Suppressor macrophage treated with lipopolysaccharide for 1 hour (primary cell): ENCODE data around the gene ESD.
"Not testable (repeated sequence)": the region's sequence is repeated elsewhere in the genome, so short reads cannot be mapped to it uniquely, and the experiment has no call there.

ENCODE experiments used
- DNase-seq, 3 donors: peaks; one replicate each; pipeline ENCODE4 v3.0.0-alpha.2; 2020 to 2022

Gene ESD

DNA sequence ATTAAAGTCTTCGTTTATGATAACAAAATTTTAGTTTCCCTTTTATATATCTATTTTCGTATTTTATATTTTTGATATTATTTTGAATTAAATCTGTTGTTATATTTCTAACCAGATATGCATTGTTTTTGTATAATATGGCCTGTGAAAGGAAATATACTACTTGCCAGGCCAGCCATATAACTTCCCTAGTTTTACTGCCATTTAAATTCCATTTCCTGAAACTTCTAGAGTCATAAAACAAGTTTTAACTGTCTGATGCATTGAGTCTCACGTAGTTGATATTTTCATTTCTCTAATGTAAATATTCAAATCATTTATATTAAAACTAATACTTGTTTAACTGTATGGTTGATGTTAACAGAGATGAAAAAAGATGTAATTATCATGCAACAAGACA is 13.5 kb downstream of the ESD start:
- DNase-seq = no peak

DNA sequence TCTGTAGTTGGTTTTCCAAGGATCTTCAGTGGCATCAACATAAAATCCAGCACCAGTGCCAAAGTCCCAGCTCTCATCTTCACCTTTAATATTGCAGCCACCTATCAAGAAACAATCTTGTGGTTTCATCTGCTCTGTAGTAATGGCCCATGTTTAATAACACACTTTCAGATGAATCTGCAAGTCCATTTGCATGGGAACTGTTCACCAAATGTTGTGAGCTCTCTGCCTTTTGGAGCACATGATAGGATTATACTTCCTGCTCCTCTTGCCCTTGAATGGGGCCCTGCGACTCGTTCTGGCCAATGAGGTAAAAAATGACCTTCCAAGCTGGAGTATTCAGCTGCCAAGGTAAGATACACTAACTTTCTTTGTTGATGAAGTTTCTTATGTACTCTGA is 14.3 kb downstream of the ESD start:
- DNase-seq = no peak

DNA sequence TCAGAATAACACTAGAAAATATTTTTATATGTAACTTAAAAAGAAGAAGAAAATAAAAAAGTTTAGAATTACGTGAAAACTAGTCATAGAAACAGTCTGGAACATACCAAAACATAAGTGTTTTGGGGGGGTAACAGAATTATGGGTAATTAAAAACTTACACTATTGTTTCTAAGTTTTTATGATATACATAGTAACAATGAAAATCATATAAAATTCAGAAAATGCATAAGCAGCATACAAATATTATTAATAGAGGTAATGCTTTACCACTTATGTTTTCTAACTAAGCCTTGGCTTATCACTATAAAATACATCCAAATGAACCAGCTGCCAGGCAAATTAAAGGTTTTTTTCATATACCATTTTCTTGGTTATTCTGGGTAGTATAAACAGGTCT is 14.9 kb downstream of the ESD start:
- no peak for DNase-seq

DNA sequence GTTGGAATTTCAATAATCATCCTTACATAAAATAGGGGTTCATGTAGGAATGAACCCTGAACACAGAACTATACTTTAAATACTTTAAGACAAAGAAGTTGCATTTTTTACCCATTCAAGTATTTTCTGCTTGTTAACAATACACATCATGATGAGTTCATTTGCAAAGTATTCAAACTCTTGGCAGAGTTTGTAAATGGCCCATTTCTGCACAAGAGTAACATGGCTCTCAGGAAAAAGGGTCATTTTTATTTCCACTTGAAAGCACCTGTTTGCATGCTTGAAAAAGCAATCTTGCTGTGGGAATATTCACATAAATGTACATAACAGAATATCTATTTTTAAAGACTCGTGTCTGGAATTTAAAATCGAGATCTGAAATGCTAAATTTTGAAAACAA is 18.1 kb downstream of the ESD start:
- DNase-seq = no peak

DNA sequence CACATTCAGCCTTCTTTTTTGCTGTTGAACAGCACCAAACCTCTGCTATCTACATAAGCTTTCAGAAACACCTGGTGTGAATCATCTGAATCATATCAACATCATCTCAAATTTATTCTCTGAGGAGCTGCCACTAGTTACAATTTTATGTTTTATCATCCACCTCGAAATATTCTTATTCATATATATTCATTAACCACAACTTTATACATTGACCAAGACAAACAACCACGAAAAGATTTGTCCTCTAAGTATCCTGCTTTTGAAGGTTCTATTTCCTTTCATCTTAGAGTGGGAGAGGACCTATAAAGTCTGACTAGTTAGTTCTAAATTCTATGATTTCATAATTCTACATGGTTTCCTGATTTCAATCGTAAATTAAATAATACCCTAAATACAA is 18.9 kb downstream of the ESD start:
- DNase-seq = no peak

DNA sequence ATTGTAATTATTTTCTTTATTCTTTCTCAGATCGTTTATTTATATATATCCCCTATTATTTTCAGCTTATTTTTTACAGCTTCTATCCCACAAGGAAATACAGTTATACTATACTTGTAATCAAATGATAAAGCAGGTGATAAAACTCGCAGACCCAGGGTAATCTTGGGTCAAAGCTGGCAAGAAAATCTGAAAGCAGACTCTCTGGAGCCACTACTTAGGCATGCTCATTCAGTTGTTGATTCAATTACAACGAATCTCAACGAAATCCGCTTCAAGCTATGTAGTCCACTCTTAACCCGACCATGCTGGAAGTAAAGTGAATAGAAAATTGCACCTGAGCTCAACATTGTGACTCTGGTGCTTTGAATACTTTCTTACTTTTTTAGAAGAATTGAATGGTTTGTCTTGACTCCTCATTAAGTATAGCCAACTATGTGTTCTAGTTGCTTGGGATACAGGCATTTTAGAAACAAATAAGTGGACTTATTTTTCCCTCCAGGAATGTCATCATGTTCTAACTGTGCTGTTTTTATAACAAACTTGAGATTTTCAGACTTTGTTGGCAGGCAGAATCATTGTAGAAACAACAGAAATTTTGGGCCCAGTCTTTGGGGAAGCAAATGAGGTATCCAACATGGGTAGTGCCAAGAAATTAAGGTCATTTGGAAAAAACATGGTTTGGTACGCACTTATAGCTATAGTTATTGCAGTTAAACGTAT is 21.4 kb downstream of the ESD start:
- DNase-seq = no peak

DNA sequence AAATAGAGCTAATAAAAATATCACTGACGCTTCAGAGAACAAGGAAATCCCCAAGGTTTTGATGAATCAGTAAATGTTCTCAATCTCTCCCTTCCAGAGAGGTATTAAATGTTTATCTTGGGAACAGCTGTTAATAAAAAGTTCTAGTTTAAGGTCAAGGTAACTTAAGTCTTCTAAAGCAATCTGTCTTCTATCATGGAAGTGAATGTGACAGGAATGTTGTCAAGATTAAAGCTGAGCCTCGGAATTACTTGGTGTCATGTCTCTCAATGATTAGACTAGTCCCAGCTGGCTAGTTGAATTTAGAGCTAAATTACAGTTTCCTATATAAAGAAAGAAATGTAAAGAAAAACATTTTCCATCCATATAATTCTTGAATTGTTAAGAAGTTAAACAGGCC is 23.4 kb downstream of the ESD start:
- DNase-seq = no peak

DNA sequence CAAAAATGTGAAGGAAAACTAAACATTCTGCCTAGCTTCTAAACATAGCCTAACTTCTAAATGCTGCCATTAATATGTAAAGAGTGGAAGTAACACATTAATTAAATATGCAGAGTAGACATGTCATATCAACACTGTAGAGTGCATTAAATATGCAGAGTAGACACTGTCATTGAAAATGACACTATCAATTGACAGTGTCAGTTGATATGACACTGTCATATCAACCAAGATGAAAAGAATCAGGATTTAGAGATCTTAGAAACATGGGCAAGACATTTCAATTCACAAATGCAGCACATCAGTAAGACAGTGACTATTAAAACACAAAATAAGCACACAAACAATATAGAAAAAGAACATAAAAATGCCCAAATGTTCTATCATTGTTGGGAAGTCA is 25.3 kb downstream of the ESD start:
- DNase-seq = no peak

DNA sequence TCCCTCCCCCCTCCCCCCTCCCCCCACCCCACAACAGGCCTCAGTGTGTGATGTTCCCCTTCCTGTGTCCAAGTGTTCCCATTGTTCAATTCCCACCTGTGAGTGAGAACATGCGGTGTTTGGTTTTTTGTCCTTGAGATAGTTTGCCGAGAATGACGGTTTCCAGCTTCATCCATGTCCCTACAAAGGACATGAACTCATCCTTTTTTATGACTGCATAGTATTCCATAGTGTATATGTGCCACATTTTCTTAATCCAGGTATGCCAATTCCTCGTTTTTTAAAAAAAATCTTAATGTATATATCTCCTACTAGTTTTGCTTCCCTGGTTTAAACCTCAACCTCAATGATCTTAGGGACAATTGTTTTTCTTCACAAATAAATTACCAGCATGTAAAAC is 27.0 kb downstream of the ESD start:
- DNase-seq = not testable (repeated sequence)

DNA sequence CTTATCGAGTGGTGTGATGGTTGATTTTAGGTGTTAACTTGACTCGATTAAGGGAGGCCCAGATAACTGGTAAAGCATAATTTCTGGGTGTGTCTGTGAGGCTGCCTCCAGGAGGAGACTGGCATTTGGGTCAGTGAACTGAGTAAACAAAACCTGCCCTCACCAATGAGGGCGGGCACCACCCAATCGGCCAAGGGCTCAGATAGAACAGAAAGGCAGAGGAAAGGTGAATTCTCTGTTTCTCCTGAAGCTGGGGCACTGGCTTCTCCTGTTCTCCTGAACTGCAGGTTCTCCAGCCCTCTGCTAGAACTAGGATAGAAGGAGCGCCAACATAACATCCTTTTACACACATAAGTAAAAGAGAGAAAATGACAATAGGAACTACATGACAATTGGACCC is 35.1 kb downstream of the ESD start:
- no peak for DNase-seq

DNA sequence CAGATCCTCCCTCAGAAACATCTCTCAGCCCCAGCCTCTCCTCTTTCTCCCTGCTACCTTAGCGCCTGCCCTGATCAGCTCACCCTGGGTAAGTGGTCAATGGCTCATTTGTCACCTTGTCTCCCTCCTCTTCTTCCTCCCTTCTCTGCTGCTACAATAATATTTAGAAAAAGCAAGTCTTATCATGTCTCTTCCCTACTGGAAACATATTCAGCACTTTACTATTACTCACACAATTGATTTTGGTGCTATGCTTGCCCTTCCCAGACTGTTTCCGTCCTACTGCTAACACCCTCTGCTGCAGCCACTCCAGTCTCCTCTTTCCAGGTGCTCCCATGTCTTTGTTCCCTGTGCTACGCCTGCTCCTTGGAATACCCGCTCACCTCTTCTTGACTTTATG is 35.8 kb downstream of the ESD start:
- no peak for DNase-seq

DNA sequence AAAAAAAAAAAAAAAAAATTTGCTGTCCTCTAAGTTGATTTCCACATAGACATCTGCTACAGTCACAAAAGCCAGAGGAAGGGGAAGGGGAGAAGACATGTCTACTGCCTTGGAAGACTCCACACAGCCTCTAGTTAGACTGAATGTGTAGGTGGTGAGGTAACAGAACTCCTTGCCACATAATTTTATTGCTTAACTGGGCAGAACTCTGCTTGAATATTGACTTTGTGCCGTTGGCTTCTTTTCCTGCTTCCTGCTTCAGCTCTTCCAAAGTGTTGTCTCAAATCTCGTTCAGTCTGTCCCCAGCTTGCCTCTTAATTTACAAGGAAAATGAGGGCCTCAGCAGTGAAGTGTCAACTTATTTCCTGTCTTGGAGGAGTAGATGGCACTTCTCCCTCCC is 37.1 kb downstream of the ESD start:
- DNase-seq = peak; percentile 14 to 53 (median 46)

DNA sequence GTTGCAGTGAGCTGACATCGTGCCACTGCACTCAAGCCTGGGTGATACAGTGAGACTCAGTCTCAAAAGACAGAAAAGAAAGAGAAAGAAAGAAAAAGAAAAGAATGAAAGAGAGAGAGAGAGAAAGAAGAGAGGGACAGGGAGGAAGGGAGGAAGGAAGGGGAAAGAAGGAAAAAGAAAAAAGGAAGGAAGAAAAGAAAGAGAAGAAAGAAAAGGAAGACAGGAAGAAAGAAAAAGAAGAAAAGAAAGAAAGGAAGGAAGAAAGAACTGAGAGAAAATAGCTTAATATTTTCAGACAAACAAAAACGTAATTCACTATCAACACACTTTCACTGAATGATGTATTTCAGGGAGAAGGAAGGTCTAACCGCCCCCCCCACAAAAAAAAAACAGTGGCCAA is 39.3 kb downstream of the ESD start:
- DNase-seq = no peak

DNA sequence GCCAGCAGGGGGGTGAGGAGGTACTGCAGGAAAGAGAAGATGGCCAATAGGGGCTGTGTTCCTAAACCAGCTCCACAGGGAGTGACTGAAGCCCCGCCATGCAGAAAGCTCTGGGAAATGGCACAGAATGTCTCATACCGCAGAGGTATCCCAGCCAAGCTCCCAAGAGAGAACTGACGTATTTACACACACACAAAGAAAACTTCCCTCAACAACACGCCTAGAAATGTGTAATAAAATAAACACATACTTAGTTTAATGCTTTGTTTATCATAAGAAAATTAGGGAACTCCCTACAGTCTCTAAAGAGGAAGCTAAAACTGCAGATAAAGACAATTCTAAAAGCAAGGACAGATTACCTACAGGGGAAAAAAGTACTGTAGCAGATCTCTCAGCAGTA is 40.0 kb downstream of the ESD start:
- DNase-seq = peak; percentile 62 to 85 (median 72)

DNA sequence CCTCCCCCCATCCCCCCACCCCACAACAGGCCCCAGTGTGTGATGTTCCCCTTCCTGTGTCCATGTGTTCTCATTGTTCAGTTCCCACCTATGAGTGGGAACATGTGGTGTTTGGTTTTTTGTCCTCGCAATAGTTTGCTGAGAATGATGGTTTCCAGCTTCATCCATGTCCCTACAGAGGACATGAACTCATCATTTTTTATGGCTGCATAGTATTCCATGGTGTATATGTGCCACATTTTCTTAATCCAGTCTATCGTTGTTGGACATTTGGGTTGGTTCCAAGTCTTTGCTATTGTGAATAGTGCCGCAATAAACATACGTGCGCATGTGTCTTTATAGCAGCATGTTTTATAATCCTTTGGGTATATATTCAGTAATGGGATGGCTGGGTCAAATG is 41.5 kb downstream of the ESD start:
- DNase-seq = not testable (repeated sequence)

DNA sequence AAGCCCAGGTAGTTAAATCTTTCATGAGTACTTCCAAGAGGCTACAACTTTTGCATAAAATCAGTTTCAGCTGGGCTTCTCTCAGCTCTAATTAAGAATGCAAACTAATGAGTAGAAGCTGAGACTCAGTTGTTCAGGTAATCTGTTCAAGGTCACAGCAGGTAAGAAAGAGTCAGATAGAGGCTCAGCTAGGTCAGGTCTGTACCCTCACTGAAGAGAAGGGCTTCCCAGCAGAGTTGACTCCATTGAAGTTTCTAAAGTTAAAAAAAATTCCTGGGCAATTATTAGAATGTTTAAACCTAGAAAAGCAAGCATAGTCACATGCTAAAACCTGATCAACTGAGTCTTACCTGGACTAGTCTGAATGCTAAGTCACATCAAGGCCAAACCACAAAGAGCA is 42.1 kb downstream of the ESD start:
- no peak for DNase-seq

DNA sequence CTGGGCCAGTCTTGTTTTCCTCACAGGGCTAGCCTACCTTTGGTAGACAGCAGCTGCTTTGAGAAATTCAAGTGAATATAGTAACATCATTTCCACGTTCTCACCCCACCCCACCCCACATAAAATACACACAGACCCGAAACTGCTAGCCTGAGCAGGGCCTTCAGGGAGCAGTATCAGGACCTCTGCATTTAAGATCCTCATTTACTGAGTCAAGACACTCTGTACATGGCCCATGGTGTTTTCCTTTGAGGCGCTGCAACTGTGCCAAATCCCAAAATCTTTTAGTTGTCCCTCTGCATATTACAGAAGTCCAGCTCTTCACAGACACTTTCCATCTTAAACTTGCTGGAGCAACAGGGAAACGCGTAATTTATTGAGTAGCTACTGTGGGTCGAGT is 43.0 kb downstream of the ESD start:
- DNase-seq = no peak

DNA sequence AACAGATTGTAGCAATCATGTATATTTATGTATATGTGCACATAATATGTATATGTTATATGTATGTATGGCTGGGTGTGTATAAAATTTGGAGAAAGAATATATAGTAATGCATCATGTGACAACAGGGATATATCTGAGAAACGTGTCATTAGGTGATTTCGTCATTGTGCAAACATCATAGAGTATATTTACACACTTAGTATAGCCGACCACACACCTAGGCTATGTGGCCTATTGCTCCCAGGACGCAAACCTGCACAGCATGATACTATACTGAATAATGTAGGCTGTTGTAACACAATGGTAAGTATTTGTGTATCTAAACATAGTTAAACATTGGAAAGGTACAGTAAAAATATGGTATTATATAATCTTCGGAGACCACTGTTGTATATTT is 43.8 kb downstream of the ESD start:
- no peak for DNase-seq

DNA sequence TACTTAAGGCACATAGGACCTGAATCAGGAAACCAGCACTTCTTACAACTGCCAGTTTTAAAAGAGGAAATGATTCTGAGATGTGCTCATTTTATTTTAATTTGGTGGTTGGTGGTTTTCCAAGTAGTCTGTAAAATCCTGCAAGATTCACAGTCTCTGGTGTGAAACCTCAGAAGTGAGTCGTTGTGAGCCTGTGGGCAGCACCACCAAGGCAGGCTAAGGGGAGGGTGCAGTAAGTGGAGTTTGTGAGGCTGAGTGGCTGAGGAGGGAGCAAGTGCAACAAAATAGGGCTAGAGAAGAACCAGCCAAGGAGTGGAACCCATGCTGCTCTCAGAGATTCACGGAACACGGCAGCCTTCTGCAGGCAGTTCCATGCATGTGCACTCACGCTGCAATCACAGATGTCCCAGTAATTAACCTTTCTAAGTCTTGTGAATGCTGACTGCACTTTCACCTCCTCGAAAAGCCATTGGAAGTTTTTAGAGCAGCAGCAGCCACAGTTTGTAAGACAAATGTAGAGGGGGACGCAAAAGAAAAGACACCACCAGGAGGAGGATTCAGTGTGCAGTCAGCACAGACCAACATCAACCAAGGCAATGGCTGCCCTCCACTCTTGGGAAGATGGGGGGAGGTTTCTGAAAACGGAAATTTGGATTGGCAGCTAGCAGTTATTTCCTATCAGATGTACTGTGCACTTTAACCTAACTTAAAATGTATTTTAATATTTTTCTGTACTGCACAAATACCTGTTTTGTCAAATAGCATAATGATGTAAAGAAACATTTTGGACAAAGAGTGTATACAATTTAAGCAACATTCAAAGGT is 44.9 kb downstream of the ESD start:
- peak; percentile 56 to 80 (median 79) for DNase-seq

DNA sequence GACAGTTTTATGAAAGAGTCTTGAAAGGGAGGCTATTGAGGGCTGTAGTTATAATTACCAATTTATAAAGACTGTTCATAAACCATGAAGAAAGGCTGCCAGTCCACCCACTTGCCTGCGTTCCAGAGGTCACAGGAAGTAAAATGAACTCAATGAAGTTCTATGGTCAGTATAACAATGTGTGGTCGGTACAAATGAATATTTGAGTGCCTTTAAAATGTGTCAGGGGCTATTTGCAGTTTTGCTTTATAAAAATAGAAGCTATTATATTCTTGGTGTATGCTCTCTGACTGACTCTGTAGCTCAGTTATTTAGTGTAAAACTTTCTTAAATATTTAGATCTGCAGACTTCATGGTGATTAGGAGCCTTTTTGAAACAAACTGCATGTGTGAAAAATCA is 47.0 kb downstream of the ESD start:
- no peak for DNase-seq

DNA sequence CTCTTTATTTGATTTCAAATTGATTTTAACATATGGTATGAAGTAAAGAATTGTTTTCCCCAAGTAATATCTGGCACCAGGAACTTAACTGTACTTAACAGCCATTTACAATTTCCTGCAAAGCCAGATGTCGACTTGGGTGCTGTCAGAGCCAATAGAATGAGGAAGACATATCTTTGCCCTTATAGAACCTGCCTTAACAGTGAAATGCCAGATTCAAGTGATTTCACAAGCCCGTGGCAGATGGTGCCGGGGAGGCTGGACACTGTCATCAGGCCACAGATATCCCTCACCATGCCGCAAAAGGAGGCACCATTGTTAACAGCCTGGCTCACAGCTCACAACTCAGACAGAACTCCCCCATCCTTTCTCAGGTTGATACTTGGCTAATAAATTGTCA is 48.7 kb downstream of the ESD start:
- no peak for DNase-seq

DNA sequence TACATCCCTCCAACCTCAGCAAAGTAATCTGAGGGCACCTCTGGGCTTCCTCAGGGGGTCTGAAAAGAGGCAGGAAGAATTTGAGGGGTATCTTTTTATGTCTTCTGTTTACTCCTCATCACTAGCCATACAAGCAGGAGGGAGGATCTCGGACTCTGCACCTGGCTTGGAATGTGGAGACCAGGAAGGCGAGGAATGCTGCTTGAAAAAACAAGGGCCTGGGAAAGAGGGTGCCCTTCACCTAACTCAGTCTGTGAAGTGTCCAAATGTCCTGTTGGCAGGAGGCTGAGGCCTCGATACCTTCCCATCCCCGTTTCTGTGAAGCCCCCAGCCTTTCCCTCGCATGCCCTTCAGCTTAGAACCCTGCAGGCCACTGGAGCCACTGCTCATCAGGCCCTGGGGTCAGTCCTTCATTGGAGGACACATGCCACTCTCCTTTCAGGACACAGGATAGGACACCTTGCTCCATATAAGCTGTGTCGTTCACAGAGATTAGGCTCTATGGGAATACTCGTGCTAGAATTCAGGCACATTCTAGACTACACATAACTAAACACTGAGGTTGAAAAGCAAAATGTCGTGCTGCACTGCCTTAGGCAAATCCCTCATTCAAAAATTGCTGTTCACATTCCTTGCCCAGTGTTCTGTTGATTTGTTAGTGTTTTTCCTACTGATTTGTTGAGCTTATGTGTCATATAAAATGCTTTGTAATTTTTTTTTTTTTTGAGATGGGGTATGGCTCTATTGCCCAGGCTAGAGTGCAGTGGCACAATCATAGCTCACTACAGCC is 49.7 kb downstream of the ESD start:
- DNase-seq = no peak

DNA sequence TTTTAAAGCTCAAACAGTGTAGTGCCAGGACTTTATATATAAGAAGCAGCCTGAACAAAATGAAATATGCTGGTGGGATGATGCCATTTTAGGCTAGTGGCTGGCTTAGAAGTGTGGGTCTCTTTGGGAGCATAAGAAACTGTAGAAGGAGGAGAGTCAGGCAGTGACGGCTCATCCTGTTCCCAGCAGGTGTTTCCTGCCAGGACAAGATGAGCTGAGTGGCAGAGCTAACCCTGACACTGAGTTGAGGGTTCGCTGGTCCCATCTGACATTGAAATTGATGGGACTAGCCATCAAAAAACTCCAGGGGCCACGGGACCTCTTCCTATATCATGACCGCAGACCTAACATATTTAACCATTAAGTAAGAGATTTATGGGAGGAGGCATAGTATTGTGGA is 51.3 kb downstream of the ESD start:
- no peak for DNase-seq

DNA sequence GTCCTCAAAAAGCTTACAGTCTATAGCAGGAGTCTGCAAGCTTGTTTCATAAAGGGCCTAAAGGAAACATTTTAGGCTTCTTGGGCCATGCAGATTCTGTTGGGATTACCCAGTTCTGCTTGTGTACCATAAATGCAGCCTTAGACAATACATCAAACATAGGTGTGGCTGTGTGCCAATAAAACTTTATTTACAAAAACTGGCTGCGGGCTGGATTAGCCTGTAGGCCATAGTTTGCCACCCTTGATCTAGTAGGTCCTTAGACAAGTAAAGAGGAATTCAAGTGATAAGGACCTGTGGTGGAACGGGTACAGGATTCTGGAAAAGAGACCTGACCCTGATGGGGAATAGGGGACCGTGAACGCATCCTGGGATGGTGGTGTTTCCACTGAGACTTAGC is 51.9 kb downstream of the ESD start:
- no peak for DNase-seq
